Measurements from ENCODE around the gene RRM2. TPM values are rescaled to one million over a fixed set of nuclear protein-coding genes. Genes with fewer than 3 reads are reported as not detected.
A peak's percentile ranks its signal among the peaks of the same experiment; 100 is the strongest.

The RRM2 gene
- total RNA-seq, 1 experiment from 2014 or later: 330 TPM

GRCh38 chr2:10097352-10098148 lies 25.0 kb upstream of the RRM2 start (continued):
- TF ChIP-seq REST (IDR thresholded peaks at IDR 0.05; ENCODE audit: low read depth) (no peak), POLR2AphosphoS5 (IDR thresholded peaks at IDR 0.05; ENCODE audit: low read depth, low read length) (no peak), TCF7L2 (IDR thresholded peaks at IDR 0.05; ENCODE audit: borderline replicate concordance, extremely low read depth, insufficient read depth, insufficient read length) (no peak), ZNF274 (IDR thresholded peaks at IDR 0.05; ENCODE audit: low read depth, low read length) (no peak), FOSL1 (IDR thresholded peaks at IDR 0.05; ENCODE audit: low read depth) (0 out of 2 replicates have a peak, but pooled peaks have one; percentile 10), MAX (IDR thresholded peaks at IDR 0.05) (no peak), EZH2 (IDR thresholded peaks at IDR 0.05) (no peak)

GRCh38 chr2:10101491-10101890 lies 21.0 kb upstream of the RRM2 start:
- ChIA-PET POLR2A (no interaction called here), RAD21 (ENCODE audit: low non-redundant PET in 1 of 2, low total read pairs in 2 of 2, uncharacterized antibody in 2 of 2, unreplicated experiment in 2 of 2) (no interaction called here), CTCF (interaction anchor here (1.4 to 2.4 kb wide), 2 partner anchors 29 to 307 kb away, joined by 3 to 7 read pairs; no protein-coding TSS in a partner anchor)
- H3K9me2 ChIP-seq (ENCODE audit: insufficient read depth): no peaks in the 10 kb centered on the region
- H3K4me1 ChIP-seq (ENCODE audit: control insufficient read depth in 1 of 2, insufficient read depth in 2 of 2, low read length in 2 of 2): peaks cover 6 to 20% of the 10 kb centered on the region in 2 experiments; a peak in 3 of 4 replicates
- H3K9me3 ChIP-seq (ENCODE audit: control insufficient read depth in 1 of 2, insufficient read depth in 1 of 2, low read depth in 1 of 2, low read length in 2 of 2): no peaks in the 10 kb centered on the region
- no peaks in the 10 kb centered on the region for H3K79me2 ChIP-seq (ENCODE audit: insufficient read depth, low read length)
- ATAC-seq (no peak), DNase-seq (ENCODE audit: low read depth, low spot score) (no peak)
- intact Hi-C loops (cut with micrococcal nuclease): no loop called here
- H3K36me3 ChIP-seq (ENCODE audit: control insufficient read depth in 1 of 2, insufficient read depth in 2 of 2, low read length in 2 of 2): no peaks in the 10 kb centered on the region
- H2AFZ ChIP-seq (ENCODE audit: low read depth, low read length, poor library complexity, severe bottlenecking): no peak overlapping the region
- H3K27me3 ChIP-seq (ENCODE audit: insufficient read depth, low read length): no peaks in the 10 kb centered on the region
- H3K9ac ChIP-seq (ENCODE audit: low read length): no peak overlapping the region
- no peak overlapping the region for H3K4me2 ChIP-seq (ENCODE audit: low read length)
- BruUV-seq (replicated peaks): no TSS peak
- no peak overlapping the region for H3K27ac ChIP-seq (ENCODE audit: low read depth, low read length)
- H3K4me3 ChIP-seq (replicated peaks in 1 of 2; ENCODE audit: low read depth in 1 of 2, low read length in 2 of 2): no peak overlapping the region
- no peaks in the 10 kb centered on the region for H4K20me1 ChIP-seq (ENCODE audit: insufficient read depth)
- TF ChIP-seq SP1 (IDR thresholded peaks at IDR 0.05; ENCODE audit: low read depth) (no peak), CTCF (IDR thresholded peaks at IDR 0.05 in 2 of 3, conservative IDR thresholded peaks at IDR 0.05 in 1 of 3; ENCODE audit: borderline replicate concordance in 1 of 3, insufficient read depth in 1 of 3, low read depth in 2 of 3, low read length in 2 of 3) (no peak), RAD21 (IDR thresholded peaks at IDR 0.05; ENCODE audit: low read depth) (no peak), POLR2A (IDR thresholded peaks at IDR 0.05; ENCODE audit: borderline replicate concordance, extremely low read depth, insufficient read depth, insufficient read length) (no peak), CBX3 (IDR thresholded peaks at IDR 0.05; ENCODE audit: low read depth) (no peak), CEBPB (IDR thresholded peaks at IDR 0.05; ENCODE audit: low read depth) (no peak), ZNF274 (IDR thresholded peaks at IDR 0.05; ENCODE audit: low read depth, low read length) (no peak), FOSL1 (IDR thresholded peaks at IDR 0.05; ENCODE audit: low read depth) (no peak), TCF7L2 (IDR thresholded peaks at IDR 0.05; ENCODE audit: borderline replicate concordance, extremely low read depth, insufficient read depth, insufficient read length) (no peak), SRF (IDR thresholded peaks at IDR 0.05; ENCODE audit: low read depth) (no peak), EZH2 (IDR thresholded peaks at IDR 0.05) (no peak), POLR2AphosphoS5 (IDR thresholded peaks at IDR 0.05; ENCODE audit: low read depth, low read length) (no peak), JUND (IDR thresholded peaks at IDR 0.05) (no peak), EGR1 (IDR thresholded peaks at IDR 0.05; ENCODE audit: low read depth) (no peak)

Data from HCT116 (cell line).